ENCODE results near the gene RAD17. TPM values are rescaled to one million over a fixed set of nuclear protein-coding genes. Genes with fewer than 3 reads are reported as not detected.
"Not testable (repeated sequence)": the region's sequence is repeated elsewhere in the genome, so short reads cannot be mapped to it uniquely, and the experiment has no call there.

The RAD17 gene, protein sequence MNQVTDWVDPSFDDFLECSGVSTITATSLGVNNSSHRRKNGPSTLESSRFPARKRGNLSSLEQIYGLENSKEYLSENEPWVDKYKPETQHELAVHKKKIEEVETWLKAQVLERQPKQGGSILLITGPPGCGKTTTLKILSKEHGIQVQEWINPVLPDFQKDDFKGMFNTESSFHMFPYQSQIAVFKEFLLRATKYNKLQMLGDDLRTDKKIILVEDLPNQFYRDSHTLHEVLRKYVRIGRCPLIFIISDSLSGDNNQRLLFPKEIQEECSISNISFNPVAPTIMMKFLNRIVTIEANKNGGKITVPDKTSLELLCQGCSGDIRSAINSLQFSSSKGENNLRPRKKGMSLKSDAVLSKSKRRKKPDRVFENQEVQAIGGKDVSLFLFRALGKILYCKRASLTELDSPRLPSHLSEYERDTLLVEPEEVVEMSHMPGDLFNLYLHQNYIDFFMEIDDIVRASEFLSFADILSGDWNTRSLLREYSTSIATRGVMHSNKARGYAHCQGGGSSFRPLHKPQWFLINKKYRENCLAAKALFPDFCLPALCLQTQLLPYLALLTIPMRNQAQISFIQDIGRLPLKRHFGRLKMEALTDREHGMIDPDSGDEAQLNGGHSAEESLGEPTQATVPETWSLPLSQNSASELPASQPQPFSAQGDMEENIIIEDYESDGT
- 10 to 100 TPM; 39.3 to 42.6 (median 41.7) TPM for polyA plus RNA-seq (ENCODE audit: insufficient read length in 3 of 3)

DNA sequence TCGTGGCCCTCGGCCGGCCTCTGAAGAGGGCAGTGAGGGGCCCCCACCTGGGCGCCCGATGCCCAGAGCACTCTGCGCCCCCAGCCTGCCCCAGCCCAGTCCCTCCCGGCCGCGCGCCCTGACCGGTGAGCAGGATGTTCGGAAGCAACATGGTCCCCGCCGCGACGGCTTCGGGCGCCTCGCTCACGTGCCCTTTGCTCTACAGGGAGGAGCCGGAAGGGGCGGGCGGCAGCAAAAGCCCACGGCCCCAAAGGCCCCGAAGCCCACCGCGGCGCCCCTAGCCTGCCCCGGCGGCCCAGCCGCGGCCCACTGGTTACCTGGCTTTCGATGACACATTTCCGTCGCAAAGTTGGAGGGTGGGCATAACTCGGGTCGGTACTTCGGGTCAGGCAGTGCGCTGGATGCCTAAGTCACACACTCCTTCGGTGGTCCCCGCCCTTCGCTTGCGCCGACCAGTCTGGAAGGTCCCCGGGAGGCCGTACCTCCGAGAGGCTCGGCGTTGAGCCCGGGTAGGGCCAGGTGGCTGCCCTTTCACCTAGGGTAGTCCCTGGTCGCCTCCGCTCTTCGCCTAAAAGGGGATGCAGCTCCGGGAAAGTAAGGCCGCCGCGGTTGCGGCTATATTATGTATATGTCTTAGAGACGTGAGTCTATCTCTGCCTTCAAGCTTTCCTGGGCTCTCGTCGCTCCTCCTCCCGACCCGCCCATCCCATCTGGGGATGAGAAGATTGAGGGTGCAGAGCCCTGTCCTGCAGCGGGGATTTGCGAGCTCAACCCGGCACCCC lies at the start of gene RAD17, which contains the start of the genes AK6 and TAF9:
Gene RAD17, plus strand, starts transcription at position 479 of the 782 bp plus-strand sequence. CDS start 2,391 bp downstream, outside the sequence.
Gene AK6, minus strand, starts transcription at position 181 of the 782 bp plus-strand sequence. Its CDS starts 30 bp downstream, at position 151.
Gene TAF9, minus strand, starts transcription at position 181 of the 782 bp plus-strand sequence. CDS start 3,783 bp downstream, outside the sequence.
- peak; percentile 88 to 95 (median 90) for DNase-seq (ENCODE audit: low read depth in 3 of 3, low spot score in 2 of 3)

DNA sequence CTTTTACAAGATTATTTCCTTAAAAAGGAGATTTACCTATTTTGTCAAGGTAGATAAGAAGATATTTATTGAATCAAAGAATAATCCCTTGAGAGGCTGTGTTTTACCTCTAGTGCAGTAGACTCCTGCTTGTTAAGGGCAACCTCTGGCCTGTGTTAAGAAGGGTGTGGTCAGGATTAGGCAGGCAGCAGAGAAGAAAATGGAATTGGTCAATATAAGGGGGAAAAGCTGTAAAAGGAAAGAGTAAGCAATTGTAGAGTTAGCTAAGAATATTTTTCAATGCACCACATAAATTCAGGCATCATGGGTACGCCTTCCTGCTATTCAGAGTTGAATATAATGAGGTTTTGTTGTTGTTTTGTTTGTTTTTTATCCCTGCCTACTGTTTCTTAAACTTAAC lies 43.3 kb upstream of the RAD17 start:
- DNase-seq (ENCODE audit: low read depth in 3 of 3, low spot score in 2 of 3) = no peak

DNA sequence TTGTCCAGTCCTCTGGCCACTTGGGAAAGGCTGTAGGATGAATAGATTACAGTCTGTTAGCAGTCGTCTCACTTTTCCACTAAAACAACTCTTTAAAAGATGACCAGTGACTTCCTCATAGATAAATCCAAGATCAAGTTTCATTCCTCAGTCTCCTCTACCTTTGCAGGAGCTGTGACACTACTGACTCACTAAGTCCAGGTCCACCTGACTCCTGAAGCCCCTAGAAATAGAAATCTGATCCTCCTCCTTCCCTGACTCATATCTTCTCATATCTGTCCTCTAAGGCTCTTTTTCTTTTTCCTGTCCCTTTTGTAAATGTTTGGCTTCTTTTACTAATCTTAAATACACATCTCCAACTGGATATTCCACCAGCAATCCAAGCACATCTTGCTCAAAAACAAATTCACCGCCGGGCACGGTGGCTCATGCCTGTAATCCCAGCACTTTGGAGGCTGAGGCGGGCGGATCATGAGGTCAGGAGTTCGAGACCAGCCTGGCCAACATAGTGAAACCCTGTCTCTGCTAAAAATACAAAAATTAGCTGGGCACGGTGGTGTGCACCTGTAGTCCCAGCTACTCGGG lies 39.6 kb upstream of the RAD17 start:
- no peak for DNase-seq (ENCODE audit: low read depth in 3 of 3, low spot score in 2 of 3)

DNA sequence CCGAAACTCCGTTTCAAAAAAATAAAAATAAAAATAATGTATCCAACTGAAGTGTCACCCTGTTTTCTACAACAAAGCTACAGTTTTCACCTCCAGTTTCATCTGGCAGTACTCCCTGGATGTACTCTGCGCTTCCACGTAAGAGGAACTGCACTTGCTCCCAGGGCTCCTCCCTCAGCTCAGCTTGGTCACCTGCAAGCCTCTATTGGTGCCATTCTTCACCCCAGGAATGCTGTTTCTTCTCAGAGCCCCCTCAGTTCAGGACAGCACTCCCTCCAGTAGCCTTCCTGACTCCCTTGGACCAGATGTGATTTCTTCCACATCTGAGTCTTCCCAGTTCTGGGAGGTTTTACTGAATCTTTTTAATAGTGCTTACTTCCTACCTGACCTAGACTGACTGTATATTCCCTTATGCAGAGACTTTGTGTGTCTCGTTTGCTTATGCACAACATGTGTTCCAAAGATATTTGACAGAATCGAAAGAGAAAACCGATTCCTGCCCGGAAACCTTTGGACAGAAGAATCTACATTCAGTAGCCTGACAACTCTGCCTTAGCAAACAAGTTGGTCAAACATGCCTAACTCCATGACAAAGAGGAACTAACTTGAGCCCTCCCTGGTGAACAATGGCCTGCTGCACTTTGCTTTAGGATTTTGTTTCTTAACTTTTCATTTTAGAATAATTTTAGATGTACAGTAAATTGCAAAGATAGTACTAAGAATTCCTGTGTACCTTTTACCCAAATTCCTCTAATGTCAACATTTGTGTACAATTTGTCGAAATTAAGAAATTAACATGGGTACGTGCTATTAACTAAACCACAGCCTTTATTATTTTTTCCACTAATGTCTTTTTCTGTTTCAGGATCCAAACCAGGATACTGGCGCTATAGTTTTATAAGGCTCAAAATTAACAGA lies 37.8 kb upstream of the RAD17 start:
- DNase-seq (ENCODE audit: low read depth in 3 of 3, low spot score in 2 of 3) = peak in 1 of 3 donors; percentile 1

DNA sequence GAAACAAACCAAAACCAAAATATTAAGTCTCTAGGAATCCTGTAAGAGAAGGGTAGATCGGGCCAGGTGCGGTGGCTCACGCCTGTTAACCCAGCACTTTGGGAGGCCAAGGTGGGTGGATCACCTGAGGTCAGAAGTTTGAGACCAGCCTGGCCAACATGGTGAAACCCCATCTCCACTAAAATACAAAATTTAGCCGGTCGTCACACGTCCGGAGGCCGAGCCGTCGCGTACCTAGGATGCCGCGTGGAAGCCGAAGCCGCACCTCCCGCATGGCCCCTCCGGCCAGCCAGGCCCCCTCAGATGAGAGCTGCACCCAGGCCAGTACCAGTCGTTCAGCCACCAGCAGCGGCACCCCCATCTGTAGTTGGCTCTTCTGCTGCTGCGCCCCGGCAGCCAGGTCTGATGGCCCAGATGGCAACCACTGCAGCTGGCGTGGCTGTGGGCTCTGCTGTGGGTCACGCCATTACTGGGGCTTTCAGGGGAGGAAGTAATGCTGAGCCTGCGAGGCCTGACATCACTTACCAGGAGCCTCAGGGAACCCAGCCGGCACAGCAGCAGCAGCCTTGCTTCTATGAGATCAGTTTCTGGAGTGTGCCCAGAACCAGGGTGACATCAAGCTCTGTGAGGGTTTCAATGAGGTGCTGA lies 35.8 kb upstream of the RAD17 start:
- not testable (repeated sequence) for DNase-seq (ENCODE audit: low read depth in 3 of 3, low spot score in 2 of 3)

- peak in 2 of 3 donors; percentile 59 to 62 for DNase-seq (ENCODE audit: low read depth in 3 of 3, low spot score in 2 of 3)
Observed at GRCh38 chr5:69334793-69335268, 34.8 kb upstream of the RAD17 start.

DNA sequence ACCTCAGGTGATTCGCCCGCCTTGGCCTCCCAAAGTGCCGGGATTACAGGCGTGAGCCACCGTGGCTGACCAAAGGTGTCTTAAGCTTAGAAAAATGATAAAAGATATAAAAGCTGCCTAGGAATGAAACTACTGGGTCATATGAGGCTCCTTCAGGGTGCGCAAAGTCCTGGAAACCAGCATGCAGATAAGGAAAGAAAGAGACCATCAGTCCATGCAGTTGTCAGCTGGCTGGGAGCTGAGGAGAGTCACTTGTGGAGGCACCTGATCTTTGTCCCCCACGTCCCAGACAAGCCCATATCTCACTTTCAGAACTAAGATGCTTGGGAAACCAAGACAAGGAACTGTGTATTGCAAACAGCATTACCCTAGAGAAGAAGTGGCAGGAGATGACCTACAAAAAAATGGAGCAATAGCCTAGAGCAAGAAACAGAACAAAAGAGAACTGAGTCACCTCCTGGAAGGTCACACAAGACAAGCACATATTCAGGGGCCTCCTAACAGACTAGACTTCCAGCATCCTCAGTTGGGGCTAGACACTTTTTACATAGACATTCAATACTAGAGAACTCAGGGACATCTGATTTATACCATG lies 34.2 kb upstream of the RAD17 start:
- DNase-seq (ENCODE audit: low read depth in 3 of 3, low spot score in 2 of 3) = no peak

DNA sequence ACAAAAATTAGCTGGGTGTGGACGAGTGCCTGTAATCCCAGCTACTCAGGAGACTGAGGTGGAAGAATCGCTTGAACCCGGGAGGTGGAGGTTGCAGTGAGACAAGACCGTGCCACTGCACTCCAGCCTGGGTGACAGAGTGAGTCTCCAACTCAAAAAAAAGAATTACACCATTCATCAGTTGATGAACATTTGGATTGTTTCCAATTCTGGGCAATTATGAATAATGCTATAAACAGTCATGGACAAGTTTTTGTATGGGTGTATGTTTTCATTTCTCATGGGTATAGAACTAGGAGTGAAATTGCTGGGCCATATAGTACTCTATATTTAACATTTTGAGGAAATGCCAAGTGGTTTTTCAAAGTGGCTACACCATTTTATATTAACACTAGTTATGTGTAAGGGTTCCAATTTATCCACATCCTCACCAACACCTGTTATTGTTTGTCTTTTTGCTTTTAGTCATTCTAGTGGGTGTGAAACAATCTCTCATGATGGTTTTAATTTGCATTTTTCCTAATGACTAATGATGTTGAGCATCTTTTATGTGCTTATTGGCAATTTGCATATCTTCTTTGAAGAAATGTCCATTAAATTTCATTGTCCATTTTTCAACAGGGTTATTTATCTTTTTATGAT lies 28.0 kb upstream of the RAD17 start:
- DNase-seq (ENCODE audit: low read depth in 3 of 3, low spot score in 2 of 3) = no peak

GRCh38 chr5:69343083-69343482 lies 26.5 kb upstream of the RAD17 start:
- DNase-seq (ENCODE audit: low read depth in 3 of 3, low spot score in 2 of 3) = no peak

- DNase-seq (ENCODE audit: low read depth in 3 of 3, low spot score in 2 of 3) = no peak
Observed at GRCh38 chr5:69350664-69351063, 19.0 kb upstream of the RAD17 start.

- DNase-seq (ENCODE audit: low read depth in 3 of 3, low spot score in 2 of 3) = no peak
Observed at GRCh38 chr5:69359699-69360098, 9.9 kb upstream of the RAD17 start.

GRCh38 chr5:69360442-69360841 lies 9.2 kb upstream of the RAD17 start:
- no peak for DNase-seq (ENCODE audit: low read depth in 3 of 3, low spot score in 2 of 3)

DNA sequence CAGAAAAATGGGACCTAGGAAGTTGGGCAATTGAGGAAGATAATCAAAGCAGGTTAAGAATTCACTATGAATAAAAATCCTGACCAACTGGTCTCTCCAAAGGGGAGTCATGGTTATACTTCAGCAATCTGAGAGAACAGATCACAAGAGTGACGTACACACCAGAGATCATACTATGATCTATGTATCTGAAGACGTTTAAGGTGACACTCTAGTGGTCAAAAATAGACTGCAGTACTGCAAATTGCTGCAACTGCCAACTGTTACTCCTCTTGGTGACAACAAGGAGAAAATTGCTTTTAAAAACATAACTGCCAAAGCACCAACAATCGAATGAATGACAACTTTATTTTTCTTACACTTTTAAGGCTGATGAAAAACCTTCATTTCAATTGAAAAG lies 5.2 kb upstream of the RAD17 start:
- no peak for DNase-seq (ENCODE audit: low read depth in 3 of 3, low spot score in 2 of 3)

DNA sequence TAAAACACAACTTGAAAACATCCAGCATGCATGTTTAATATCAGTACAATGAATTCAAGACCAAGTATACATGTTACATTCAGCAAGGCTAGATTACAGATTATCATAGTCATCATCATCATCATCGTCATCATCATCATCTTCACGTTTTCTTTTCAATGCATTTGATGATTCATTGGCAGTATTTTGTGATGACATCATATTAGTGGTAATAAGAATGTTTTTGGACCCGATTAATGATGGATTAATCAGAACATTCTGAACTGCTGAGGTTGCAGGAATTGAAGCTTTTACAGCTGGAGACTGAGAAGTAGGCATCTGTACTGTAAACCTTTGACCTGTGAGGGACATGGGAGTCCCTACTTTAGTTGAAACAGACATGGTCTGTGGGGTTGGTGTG lies 4.8 kb upstream of the RAD17 start:
- DNase-seq (ENCODE audit: low read depth in 3 of 3, low spot score in 2 of 3) = no peak

- no peak for DNase-seq (ENCODE audit: low read depth in 3 of 3, low spot score in 2 of 3)
Observed at GRCh38 chr5:69367697-69368279, 1.8 kb upstream of the RAD17 start.

DNA sequence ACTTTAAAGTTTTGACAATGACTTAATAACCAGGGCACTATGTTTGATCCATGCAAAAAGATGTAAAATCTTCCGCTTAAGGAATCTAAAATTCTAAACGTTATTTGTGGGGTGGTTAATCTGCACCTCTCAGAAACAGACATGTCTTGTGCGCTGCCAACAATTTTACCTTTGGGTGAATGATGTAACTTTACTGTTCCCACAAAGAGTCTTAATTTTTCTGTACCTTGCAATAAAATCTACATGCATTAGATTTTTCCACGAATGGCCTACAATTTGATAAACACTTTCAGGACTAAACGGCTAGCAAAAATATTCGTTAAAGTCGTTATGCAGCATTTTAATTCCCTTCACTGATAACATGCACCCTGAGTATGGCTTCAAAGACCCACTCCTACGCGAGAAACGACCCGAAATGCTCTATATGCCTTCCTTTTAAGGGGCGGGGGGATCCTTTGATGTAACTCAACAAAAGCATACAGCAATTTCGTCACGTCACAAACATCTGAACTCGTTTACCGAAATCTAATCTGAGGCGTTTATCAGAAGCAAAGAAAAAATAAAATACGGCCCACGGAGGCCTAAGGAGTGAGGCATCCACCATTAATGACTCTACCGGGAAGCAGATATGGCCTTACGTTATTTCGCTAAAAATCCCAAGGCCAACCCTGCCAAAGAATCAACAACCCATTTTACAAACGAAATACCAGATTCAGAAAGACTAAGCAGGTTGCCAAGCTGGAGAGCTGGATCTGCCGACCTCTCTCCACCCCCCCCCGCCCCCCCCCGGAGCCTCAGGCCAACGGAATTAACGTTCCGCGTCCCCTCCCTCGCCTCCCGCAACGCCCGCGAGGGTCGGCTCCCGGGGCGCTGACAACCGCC lies 919 bp upstream of the RAD17 start:
- peak; percentile 39 to 53 (median 47) for DNase-seq (ENCODE audit: low read depth in 3 of 3, low spot score in 2 of 3)

DNA sequence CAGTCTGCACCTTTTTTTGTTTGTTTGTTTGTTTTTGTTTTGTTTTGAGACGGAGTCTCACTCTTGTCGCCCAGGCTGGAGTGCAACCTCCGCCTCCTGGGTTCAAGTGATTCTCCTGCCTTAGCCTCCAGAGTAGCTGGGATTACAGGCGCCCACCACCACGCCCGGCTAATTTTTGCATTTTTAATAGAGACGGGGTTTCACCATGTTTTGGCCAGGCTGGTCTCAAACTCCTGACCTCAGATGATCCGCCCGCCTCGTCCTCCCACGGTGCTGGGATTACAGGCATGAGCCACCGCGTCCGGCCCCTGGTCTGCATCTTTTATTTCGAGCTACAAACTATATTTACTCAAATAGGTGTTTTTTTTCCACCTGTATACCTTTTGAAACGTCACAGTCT lies 717 bp downstream of the RAD17 start:
- not testable (repeated sequence) for DNase-seq (ENCODE audit: low read depth in 3 of 3, low spot score in 2 of 3)

All from right renal cortex interstitium (tissue), 3 donors.